HL-60 (cell line): ENCODE results near the gene SLC6A9.

Experiments
- CTCF ChIP-seq: IDR thresholded peaks from one replicate; pipeline ENCODE4 v1.5.1; 2011; ENCODE audit warnings: low read length, control low read depth, inconsistent platforms; ENCODE audit not compliant: insufficient read depth
- GABPA ChIP-seq: IDR thresholded peaks from 2 replicates; pipeline ENCODE4 v1.6.1; 2012; ENCODE audit warnings: low read depth
- POLR2AphosphoS5 ChIP-seq: IDR thresholded peaks from 2 replicates; pipeline ENCODE4 v1.6.1; 2012; ENCODE audit warnings: low read depth
- REST ChIP-seq: IDR thresholded peaks from 2 replicates; pipeline ENCODE4 v1.6.1; 2012; ENCODE audit warnings: low read depth; ENCODE audit not compliant: insufficient replicate concordance
- SPI1 ChIP-seq: IDR thresholded peaks from 2 replicates; pipeline ENCODE4 v1.6.1; 2012; ENCODE audit warnings: low read depth, mild to moderate bottlenecking, borderline replicate concordance

- TF ChIP-seq CTCF (no peak), POLR2AphosphoS5 (no peak), SPI1 (no peak), REST (no peak), GABPA (no peak)
Observed at GRCh38 chr1:44015206-44015605, 16.1 kb downstream of the SLC6A9 start.
